ENCODE data around the gene TAMALIN. TPM values are rescaled to one million over a fixed set of nuclear protein-coding genes. Genes with fewer than 3 reads are reported as not detected.

The TAMALIN gene
- total RNA-seq, 2 donors from 2014 or later, result 16.5 to 38.6 TPM

GRCh38 chr12:52050758-52051541 is 44.2 kb downstream of the TAMALIN start, which contains the start of gene NR4A1:
TSS of gene NR4A1 (plus strand) at chr12:52051442. CDS start at chr12:52054329, 2,887 bp downstream.
- WGBS, result under 1% methylated on average over 59 of the region's 77 CpGs
- Histone ChIP-seq H3K27me3 (replicated peaks; ENCODE audit: insufficient read depth) (no peaks in the 10 kb centered on the region), H3K36me3 (peaks cover 5 to 6% of the 10 kb centered on the region in 2 donors), H3K9me3 (no peaks in the 10 kb centered on the region), H3K4me3 (peak within 1 kb of the TSS; percentile 54 to 85), H3K4me1 (replicated peaks) (peaks cover 33% of the 10 kb centered on the region), H3K27ac (peak within 1 kb of the TSS; percentile 100)
- peak; percentile 99 for DNase-seq (ENCODE audit: low spot score)
- intact Hi-C loops (cut with DNase I), result loop anchor here (2.0 kb wide), 1 partner anchor 18 kb away; no protein-coding TSS in a partner anchor
- peak; percentile 95 for TF ChIP-seq POLR2A (IDR thresholded peaks at IDR 0.05)
- TF ChIP-seq POLR2AphosphoS5 (IDR thresholded peaks at IDR 0.05), result peak; percentile 100
- peak in 2 of 4 experiments; percentile 11 to 20 for TF ChIP-seq CTCF (IDR thresholded peaks at IDR 0.05)

- H3K4me3 ChIP-seq, result peak overlapping the region; percentile 54 to 85
- DNase-seq (ENCODE audit: low spot score), result peak; percentile 85
- intact Hi-C loops (cut with DNase I), result no loop called here
These were observed 45.9 kb downstream of the TAMALIN start for GRCh38 chr12:52052468-52053186.

GRCh38 chr12:52053536-52054209 is 46.9 kb downstream of the TAMALIN start:
- Histone ChIP-seq H3K4me3 (peak overlapping the region in 1 of 2 donors; percentile 85), H3K4me1 (replicated peaks) (peaks cover 31% of the 10 kb centered on the region), H3K9me3 (no peaks in the 10 kb centered on the region), H3K27ac (peak overlapping the region; percentile 100), H3K27me3 (replicated peaks; ENCODE audit: insufficient read depth) (no peaks in the 10 kb centered on the region), H3K36me3 (peaks cover 6 to 9% of the 10 kb centered on the region in 2 donors)
- intact Hi-C loops (cut with DNase I), result no loop called here
- 78% methylated on average over 9 of the region's 9 CpGs for WGBS
- peak; percentile 54 for TF ChIP-seq POLR2AphosphoS5 (IDR thresholded peaks at IDR 0.05)
- TF ChIP-seq CTCF (IDR thresholded peaks at IDR 0.05), result no peak
- no peak for DNase-seq (ENCODE audit: low spot score)

More at GRCh38 chr12:52052468-52053186, 45.9 kb downstream of the TAMALIN start:
- H3K36me3 ChIP-seq, result peaks cover 6 to 9% of the 10 kb centered on the region in 2 donors
- TF ChIP-seq POLR2A (IDR thresholded peaks at IDR 0.05), result peak; percentile 55
- peak; percentile 94 for TF ChIP-seq POLR2AphosphoS5 (IDR thresholded peaks at IDR 0.05)
- TF ChIP-seq CTCF (IDR thresholded peaks at IDR 0.05), result no peak
- WGBS, result 38% methylated on average over 7 of the region's 7 CpGs
- H3K9me3 ChIP-seq, result no peaks in the 10 kb centered on the region
- H3K27ac ChIP-seq, result peak overlapping the region; percentile 100
- H3K27me3 ChIP-seq (replicated peaks; ENCODE audit: insufficient read depth), result no peaks in the 10 kb centered on the region
- peaks cover 29% of the 10 kb centered on the region for H3K4me1 ChIP-seq (replicated peaks)

GRCh38 chr12:52054231-52054832 is 47.6 kb downstream of the TAMALIN start:
- Histone ChIP-seq H3K4me3 (peak overlapping the region in 1 of 2 donors; percentile 85), H3K27me3 (replicated peaks; ENCODE audit: insufficient read depth) (no peaks in the 10 kb centered on the region), H3K4me1 (replicated peaks) (peaks cover 35% of the 10 kb centered on the region), H3K36me3 (peaks cover 6 to 9% of the 10 kb centered on the region in 2 donors), H3K9me3 (no peaks in the 10 kb centered on the region), H3K27ac (peak overlapping the region; percentile 100)
- peak; percentile 5 for TF ChIP-seq POLR2AphosphoS5 (IDR thresholded peaks at IDR 0.05)
- no peak for TF ChIP-seq CTCF (IDR thresholded peaks at IDR 0.05)
- TF ChIP-seq POLR2A (IDR thresholded peaks at IDR 0.05), result no peak
- intact Hi-C loops (cut with DNase I), result no loop called here
- 89% methylated on average over 21 of the region's 21 CpGs for WGBS
- DNase-seq (ENCODE audit: low spot score), result no peak

Measured in prostate gland (tissue), 2 donors.